DMS53 treated with DMSO at 0.1 percent for 48 hours (cell line): ENCODE measurements around the gene MRPL38.

Experiments
- DNase-seq: peaks from one replicate; lab custom pipeline; 2025; ENCODE audit not compliant: unreplicated experiment; lab: John Stamatoyannopoulos, UW

Gene MRPL38

GRCh38 chr17:75920045-75920560, 15.4 kb upstream of the MRPL38 start:
- no peak for DNase-seq

GRCh38 chr17:75919611-75920010, 14.9 kb upstream of the MRPL38 start:
- DNase-seq: no peak

DNA sequence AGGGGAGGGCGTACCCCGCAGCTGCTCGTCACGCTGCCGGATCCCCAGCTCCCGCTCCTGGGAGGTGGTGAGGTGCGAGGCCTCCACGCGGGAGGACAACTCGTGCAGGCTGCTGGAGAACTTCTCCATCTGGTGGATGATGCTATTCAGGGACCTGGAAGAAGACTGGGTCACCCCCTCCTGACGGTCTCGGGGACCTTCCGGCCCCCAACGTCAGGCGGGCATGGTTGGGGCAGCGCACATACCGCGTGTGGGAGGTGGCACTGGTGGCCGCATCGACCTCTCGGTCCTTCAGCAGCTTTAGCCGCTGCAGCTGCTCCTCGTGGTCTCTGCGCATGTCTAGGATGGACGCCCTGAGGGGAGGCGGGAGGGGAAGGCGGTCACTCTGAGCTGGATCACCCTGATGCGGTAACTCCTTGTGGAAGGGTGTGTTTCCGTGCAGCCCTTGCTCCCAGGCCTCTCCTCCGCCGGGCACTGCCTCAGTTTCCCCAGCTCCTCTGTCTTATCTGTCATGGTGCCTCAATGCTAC, 13.3 kb upstream of the MRPL38 start:
- no peak for DNase-seq

DNA sequence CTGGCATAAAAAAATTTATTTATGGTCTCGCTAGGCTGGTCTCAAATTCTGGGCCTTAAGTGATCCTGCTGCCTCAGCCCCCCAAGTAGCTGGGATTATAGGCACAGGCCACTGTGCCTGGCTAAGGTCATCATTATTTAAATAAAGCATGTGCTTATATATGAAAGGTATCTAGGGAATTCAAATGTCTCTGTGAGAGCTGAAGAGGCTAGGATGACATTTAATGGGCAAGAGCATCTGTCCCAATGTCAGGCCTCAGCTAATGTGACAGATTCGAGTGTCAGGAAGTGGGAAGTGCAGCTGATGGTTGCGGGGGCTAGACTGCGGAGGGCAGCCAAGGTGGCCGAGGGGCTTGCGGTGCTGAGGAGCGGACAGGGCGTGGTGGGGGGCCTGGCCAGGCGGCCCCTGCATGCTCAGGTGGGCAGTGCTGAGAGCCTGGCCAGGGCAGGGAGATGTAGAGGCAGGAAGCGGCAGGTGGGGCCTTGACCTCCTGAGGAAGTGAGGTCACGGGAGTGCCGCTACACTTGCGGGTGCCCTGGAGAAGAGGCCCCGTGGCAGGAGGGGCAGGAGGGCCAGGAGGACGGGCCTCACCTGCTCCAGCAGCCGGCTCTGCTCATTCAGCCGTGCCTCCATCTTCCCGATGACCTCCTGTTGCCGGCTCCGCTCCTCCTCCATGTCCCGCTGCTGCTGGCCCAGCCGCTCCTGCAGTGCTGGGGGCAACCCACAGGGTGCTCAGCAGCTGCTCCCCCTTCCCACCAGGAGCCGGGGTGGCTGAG, 12.6 kb upstream of the MRPL38 start:
- DNase-seq: no peak

DNA sequence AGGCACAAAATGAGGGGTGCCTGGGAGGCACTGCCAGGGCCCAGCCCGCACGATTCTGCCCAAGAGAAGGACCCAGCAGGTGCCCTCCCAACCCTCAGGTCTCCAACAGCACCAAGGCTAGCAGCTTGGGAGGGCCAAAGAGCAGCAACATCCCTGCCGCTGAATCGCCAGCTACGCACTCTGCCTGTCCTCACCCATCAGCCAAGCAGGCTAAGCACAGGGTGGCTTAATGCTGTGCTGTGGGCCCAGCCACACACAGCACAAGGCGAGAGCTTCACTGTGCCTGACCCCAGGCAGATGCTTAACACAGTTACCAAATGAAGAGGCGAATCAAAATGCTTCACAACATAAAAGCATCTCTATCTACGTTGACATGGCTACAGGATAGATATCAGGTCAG, 10.6 kb upstream of the MRPL38 start:
- no peak for DNase-seq

DNA sequence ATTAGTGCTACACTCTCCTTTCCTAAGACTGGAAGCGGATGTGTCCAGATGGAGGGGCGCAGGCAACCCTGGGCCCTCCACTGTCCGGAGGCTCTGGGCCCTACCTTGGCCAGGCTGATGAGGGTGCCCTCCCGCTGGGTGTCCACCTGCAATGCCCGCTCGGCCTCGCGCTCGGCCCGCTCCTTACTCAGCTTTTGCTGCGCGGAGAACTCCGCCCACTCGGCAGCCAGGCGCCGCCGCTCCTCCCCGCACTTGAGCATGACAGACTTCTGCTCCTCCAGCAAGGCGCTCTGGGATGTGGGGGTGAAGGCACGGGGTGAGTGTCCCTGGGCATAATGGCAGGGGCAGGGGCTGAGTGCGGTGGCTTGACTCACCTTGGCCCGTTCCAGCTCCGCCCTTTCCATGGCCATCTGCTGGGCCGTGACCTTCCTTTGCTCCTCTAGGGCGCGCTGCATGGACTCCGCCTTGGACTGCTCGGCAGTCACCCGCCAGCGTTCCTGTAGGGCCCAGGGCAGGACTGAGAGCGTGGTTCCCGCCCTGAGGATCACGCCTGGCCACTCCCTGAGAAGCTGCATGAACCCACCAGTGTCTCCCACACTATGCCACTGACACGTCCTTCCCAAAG, 10.1 kb upstream of the MRPL38 start:
- DNase-seq: peak; percentile 50

GRCh38 chr17:75913537-75914210, 9.0 kb upstream of the MRPL38 start:
- DNase-seq: no peak

DNA sequence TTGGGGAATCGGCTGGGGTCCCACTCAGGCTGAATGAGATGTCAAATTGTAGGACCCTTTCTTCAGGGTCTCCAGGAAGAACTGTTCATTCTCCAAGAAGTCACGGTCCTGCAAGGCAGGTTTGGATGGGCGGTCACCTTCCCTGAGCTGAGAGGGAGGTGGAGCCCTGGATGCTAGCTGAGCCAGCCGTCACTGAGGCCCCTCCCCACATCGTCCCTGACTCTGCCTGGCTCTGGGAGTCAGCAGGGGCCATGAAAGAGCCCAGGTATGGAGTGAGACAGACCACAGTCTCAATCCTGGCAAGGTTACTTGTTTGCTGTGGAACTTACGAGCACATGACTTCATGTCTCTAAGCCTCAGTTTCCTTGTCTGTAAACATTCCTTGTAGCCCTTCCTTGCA, 6.0 kb upstream of the MRPL38 start:
- peak; percentile 68 for DNase-seq

GRCh38 chr17:75909812-75910274, 5.2 kb upstream of the MRPL38 start:
- DNase-seq: peak; percentile 82

DNA sequence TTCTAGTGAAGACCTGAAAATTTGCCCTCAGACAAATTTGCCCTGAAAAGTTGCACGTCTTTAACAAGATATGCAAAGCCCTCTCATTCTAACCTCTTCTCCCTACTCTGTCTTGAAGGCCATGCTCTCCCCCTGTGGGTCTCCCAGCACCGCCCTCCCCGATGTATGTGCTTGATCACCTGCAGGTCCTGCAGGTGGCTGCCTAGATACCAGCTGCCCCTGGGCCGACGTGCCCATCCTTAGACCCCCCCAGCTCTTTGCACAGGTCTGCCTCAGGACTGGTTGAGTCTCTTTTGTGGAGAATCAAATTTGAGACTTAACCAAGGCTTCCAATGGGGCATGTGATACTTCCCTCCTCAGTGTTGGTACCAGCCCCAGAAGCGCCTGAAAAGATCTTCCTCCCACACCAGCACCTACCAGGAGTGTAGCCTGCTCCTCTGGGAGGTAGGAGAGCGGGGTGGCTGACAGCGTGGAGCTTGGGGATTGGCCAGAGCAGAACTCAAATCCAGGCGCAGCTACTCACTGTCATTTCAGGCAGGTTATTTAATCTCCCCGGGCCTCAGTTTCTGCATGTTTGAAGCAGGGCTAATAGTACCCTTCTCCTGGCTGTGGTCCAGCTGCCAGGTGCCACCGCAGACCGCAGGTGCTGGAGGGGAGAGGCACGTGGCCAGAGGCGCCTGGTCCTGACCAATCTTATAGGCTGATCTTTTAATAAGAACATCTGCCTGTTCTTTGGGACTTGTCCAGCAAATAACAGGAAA, 4.5 kb upstream of the MRPL38 start:
- DNase-seq: peak; percentile 88

DNA sequence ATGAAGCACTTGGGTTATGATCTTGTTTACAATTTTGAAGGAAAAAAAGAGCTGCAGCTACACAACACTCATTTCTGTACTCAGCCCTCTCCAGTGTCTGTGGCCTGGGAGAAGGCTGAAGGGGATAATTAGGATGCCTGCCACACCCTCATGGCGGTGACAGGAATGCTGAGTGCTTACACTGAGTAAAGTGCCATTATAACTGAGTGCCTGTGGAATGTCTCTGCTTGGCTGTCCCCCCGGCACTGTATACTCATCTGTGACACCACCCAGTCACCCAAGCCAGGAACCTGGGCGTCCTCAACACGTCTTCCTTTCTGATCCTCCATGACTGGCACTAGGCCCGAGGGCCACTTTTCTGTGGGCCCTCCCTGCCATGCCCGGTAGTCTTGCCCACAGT, 3.5 kb upstream of the MRPL38 start:
- no peak for DNase-seq

- no peak for DNase-seq
Observed at GRCh38 chr17:75906143-75906884, 1.6 kb upstream of the MRPL38 start.

GRCh38 chr17:75902406-75902805, 2.3 kb downstream of the MRPL38 start:
- no peak for DNase-seq

DNA sequence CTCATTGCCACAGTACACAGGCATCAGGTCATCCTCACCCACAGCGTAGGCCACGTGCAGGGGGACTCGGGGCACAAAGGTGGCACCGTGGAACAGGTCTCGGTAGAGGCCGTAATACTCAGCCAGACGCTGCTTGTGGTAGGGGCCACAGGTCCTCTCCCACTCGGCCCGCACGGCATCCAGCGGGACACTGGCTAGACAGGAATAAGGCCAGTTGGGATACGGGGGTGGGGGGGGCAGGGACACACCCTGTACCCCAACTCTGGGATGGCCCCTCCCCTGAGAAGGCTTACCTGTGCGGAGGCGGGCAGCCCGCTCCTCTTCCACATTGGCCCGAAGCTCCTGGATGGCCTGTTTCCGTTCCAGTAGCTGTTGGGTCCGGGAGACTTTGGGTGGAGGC, 3.0 kb downstream of the MRPL38 start:
- DNase-seq: no peak

- DNase-seq: no peak
Observed at GRCh38 chr17:75900691-75901533, 3.8 kb downstream of the MRPL38 start.

GRCh38 chr17:75899767-75900468, 4.8 kb downstream of the MRPL38 start:
- DNase-seq: no peak

DNA sequence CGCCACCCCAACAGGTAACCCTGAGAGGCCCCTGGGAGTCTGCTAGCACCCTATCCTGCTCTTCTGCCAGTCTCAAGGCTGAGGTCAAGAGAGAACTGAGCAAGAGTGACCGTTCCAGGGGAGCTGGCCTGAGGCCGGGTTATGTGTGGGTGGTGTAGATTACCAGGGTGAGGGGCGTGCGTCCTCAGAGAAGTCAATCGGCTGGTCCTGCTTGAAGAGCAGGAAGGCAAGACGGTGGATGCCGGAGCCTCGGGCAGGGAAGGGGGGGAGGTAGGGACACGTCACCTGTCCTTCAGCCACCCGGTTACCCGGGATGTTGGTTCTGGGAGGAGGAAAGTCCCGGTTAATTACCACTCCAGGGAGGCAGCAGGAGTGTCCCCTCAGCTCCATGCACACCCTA, 5.3 kb downstream of the MRPL38 start:
- no peak for DNase-seq

GRCh38 chr17:75898791-75899190, 5.9 kb downstream of the MRPL38 start:
- no peak for DNase-seq

DNA sequence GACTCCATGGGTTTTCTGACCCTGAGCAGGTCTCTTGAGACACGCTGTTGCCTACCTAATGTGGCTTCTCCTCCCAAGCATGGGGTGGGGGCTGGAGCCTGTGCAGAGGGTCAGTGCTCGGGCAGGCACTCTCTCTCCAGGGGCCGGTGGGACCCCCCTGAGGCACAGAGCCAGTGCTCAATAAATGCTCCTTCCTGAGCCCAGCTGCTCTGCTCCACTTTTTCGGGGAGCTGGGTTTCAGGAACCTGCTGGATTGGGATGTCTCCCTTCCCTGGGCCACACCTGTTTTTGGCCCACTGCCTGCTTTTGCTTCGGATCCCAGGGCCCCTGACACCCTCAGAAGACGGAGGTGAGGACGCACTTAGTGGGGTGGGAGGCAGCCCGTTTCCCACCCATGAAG, 6.6 kb downstream of the MRPL38 start:
- no peak for DNase-seq
